PC-9 (cell line): ENCODE data around the gene MX2. TPM values are rescaled to one million over a fixed set of nuclear protein-coding genes. Genes with fewer than 3 reads are reported as not detected.

Experiments
- BruUV-seq: library from RNA; stranded (reverse); fragments of 400-500 nt; replicated peaks from 2 replicates; lab custom pipeline; 2021; lab: Mats Ljungman, UMichigan
- CTCF ChIA-PET: fragments of 300-600 bp; sonication (Branson Sonifier 250); formaldehyde crosslinking; loops from one replicate; lab custom pipeline; 2022; ENCODE audit warnings: antibody characterized with exemption; lab: Charles Lee
- POLR2A ChIA-PET: fragments of 300-600 bp; sonication (Branson Sonifier 250); formaldehyde crosslinking; loops from one replicate; lab custom pipeline; 2022; ENCODE audit warnings: antibody characterized with exemption; ENCODE audit not compliant: unreplicated experiment; lab: Charles Lee
- DNase-seq, 2 experiments: peaks; one replicate each; pipeline versions ENCODE4 v3.0.0 to v3.0.0-alpha.2; 2015 to 2022; ENCODE audit warnings: mixed read lengths in 1 of 2
- H2AFZ ChIP-seq: fragments of 200-600 bp; sonication (generic); 2 replicates; pipeline ENCODE4 v1.8.1; 2017; ENCODE audit warnings: antibody characterized with exemption
- H3F3A ChIP-seq: fragments of 200-600 bp; sonication (generic); 2 replicates; pipeline ENCODE4 v1.8.1; 2017; ENCODE audit warnings: antibody characterized with exemption, mild to moderate bottlenecking, low read depth; ENCODE audit not compliant: insufficient read depth
- H3K27ac ChIP-seq: fragments of 200-600 bp; sonication (generic); 2 replicates; pipeline ENCODE4 v1.6.1; 2016; ENCODE audit warnings: mixed run types
- H3K27me3 ChIP-seq: fragments of 200-600 bp; sonication (generic); 2 replicates; pipeline ENCODE4 v1.6.1; 2016; ENCODE audit warnings: low read depth, mixed run types; ENCODE audit not compliant: insufficient read depth
- H3K36me3 ChIP-seq: fragments of 200-600 bp; sonication (generic); 2 replicates; pipeline ENCODE4 v1.6.1; 2016; ENCODE audit warnings: low read depth, mixed run types
- H3K4me1 ChIP-seq: fragments of 200-600 bp; sonication (generic); replicated peaks from 2 replicates; pipeline ENCODE4 v1.6.1; 2016; ENCODE audit warnings: mixed run types; ENCODE audit not compliant: insufficient read depth
- H3K4me2 ChIP-seq: fragments of 200-600 bp; sonication (generic); 2 replicates; pipeline ENCODE4 v1.6.1; 2017; ENCODE audit warnings: mixed run types
- H3K4me3 ChIP-seq: fragments of 200-600 bp; sonication (generic); 2 replicates; pipeline ENCODE4 v1.6.1; 2016; ENCODE audit warnings: mixed run types
- H3K79me2 ChIP-seq: fragments of 200-600 bp; sonication (generic); 2 replicates; pipeline ENCODE4 v1.6.1; 2017; ENCODE audit warnings: low read depth, mixed run types
- H3K9me2 ChIP-seq: fragments of 200-600 bp; sonication (generic); 2 replicates; pipeline ENCODE4 v1.8.1; 2017; ENCODE audit warnings: mild to moderate bottlenecking; ENCODE audit not compliant: insufficient read depth
- H3K9me3 ChIP-seq: fragments of 200-600 bp; sonication (generic); 2 replicates; pipeline ENCODE4 v1.8.1; 2016; ENCODE audit warnings: low read depth; ENCODE audit not compliant: insufficient read depth
- H4K20me1 ChIP-seq: fragments of 200-600 bp; sonication (generic); 2 replicates; pipeline ENCODE4 v1.8.1; 2017; ENCODE audit not compliant: insufficient read depth
- CTCF ChIP-seq: fragments of 200-600 bp; sonication (generic); conservative IDR thresholded peaks from 2 replicates; pipeline ENCODE4 v1.6.1; 2017; ENCODE audit warnings: mixed run types, antibody characterized with exemption, mild to moderate bottlenecking, moderate library complexity
- EZH2 ChIP-seq: fragments of 200-600 bp; sonication (generic); IDR thresholded peaks from 2 replicates; pipeline ENCODE4 v1.8.0; 2017; ENCODE audit warnings: antibody characterized with exemption, low read depth
- intact Hi-C: fragments of 100-400 bp; cut with micrococcal nuclease; formaldehyde crosslinking; loops from one replicate; pipeline ENCODE4 v1.10.0; 2022; ENCODE audit not compliant: unreplicated experiment
- total RNA-seq: library from RNA; stranded (reverse); gene quantifications from 2 replicates; pipeline ENCODE4 v1.2.3, GENCODE V29; 2021

Gene MX2
- total RNA-seq, 1 experiment from 2014 or later, result 2.5 TPM

DNA sequence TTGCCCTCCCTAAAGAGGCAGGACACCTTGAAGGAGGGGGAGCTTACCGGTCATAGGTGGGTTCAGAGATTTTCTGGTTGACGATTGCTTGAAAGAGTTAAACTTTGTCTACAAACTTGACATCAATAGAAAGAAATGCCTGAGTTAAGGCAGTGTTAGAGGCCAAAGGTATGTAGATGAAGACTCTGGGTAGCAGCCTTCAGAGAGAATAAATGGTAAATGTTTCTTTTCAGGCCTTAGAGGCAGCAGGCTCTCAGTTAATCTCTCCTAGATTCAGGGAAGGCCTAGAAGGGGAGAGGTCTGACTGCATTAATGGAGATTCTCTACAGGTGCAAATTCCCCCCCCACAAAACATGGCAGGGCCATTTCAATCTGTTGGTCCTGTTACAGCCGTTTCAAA lies 91.9 kb downstream of the MX2 start:
- ChIA-PET POLR2A (no interaction called here), CTCF (no interaction called here)
- Histone ChIP-seq H3K36me3 (no peaks in the 10 kb centered on the region), H3K9me3 (no peaks in the 10 kb centered on the region), H3F3A (no peaks in the 10 kb centered on the region), H4K20me1 (no peaks in the 10 kb centered on the region), H3K4me3 (no peak overlapping the region), H2AFZ (no peak overlapping the region), H3K27ac (no peak overlapping the region), H3K4me1 (peaks cover 14% of the 10 kb centered on the region), H3K4me2 (no peak overlapping the region), H3K9me2 (no peaks in the 10 kb centered on the region), H3K79me2 (no peaks in the 10 kb centered on the region), H3K27me3 (no peaks in the 10 kb centered on the region)
- no peak for DNase-seq
- intact Hi-C loops, result no loop called here
- no peak for TF ChIP-seq CTCF
- no peak for TF ChIP-seq EZH2
- no TSS peak for BruUV-seq

DNA sequence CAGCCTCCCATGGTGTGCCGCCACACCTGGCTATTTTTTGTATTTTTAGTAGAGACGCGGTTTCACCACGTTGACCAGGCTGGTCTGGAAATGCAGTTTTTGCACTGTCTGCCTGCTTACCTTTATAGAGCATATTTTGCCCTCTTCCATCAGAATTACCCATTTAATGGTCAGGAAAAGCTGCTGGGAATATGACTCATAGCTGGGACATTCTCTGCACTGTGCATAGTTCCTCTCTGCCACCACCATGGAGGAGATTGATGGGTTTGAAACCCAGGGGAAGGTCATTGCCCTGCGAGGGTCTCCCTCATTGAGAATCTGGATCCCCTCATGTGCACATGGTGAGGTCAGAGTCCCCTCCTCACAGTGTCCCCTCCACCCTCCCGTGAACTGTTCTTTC lies 96.3 kb downstream of the MX2 start:
- Histone ChIP-seq H3K79me2 (no peaks in the 10 kb centered on the region), H3K27ac (no peak overlapping the region), H3K9me2 (no peaks in the 10 kb centered on the region), H3K4me1 (peaks cover under 1% of the 10 kb centered on the region; the same call in 1 of the 2 replicates), H3K27me3 (no peaks in the 10 kb centered on the region), H4K20me1 (no peaks in the 10 kb centered on the region), H3K4me3 (no peak overlapping the region), H2AFZ (no peak overlapping the region), H3K36me3 (no peaks in the 10 kb centered on the region), H3K9me3 (no peaks in the 10 kb centered on the region), H3F3A (no peaks in the 10 kb centered on the region), H3K4me2 (no peak overlapping the region)
- ChIA-PET POLR2A (no interaction called here), CTCF (no interaction called here)
- no peak for TF ChIP-seq CTCF
- TF ChIP-seq EZH2, result no peak
- BruUV-seq, result no TSS peak
- no peak for DNase-seq
- intact Hi-C loops, result loop anchor here (2.0 kb wide), 1 partner anchor 35 kb away; no protein-coding TSS in a partner anchor

GRCh38 chr21:41458559-41458958 lies 96.7 kb downstream of the MX2 start:
- intact Hi-C loops, result loop anchor here (2.0 kb wide), 1 partner anchor 36 kb away; no protein-coding TSS in a partner anchor
- Histone ChIP-seq H3K9me3 (no peaks in the 10 kb centered on the region), H3K9me2 (no peaks in the 10 kb centered on the region), H3K27ac (no peak overlapping the region), H3F3A (no peaks in the 10 kb centered on the region), H3K4me1 (no peaks in the 10 kb centered on the region), H3K4me2 (no peak overlapping the region), H3K79me2 (no peaks in the 10 kb centered on the region), H4K20me1 (no peaks in the 10 kb centered on the region), H2AFZ (no peak overlapping the region), H3K36me3 (no peaks in the 10 kb centered on the region), H3K4me3 (no peak overlapping the region), H3K27me3 (no peaks in the 10 kb centered on the region)
- CTCF ChIA-PET, result no interaction called here
- POLR2A ChIA-PET, result no interaction called here
- DNase-seq, result no peak
- BruUV-seq, result no TSS peak
- TF ChIP-seq EZH2 (no peak), CTCF (no peak)

Other genes with a start within 250 kb of the MX2 start
- 40.8 and 43.8 TPM in 2 replicates for gene BACE2, start 193.9 kb upstream of the MX2 start, total RNA-seq
- gene FAM3B, start 45.2 kb upstream of the MX2 start, total RNA-seq, result not detected in 2 replicates
- gene MX1, start 64.2 kb downstream of the MX2 start, total RNA-seq, result 6.4 and 10.7 TPM in 2 replicates
- gene TMPRSS2, start 146.1 kb downstream of the MX2 start, total RNA-seq, result 0.61 and 0.78 TPM in 2 replicates